ENCODE measurements around the gene SHANK2.
"Not testable (repeated sequence)": the region's sequence is repeated elsewhere in the genome, so short reads cannot be mapped to it uniquely, and the experiment has no call there.

SHANK2 gene

GRCh38 chr11:71237853-71238252 is 14.5 kb downstream of the SHANK2 start:
- no peak overlapping the region for H3K27ac ChIP-seq
- TF ChIP-seq CTCF (conservative IDR thresholded peaks at IDR 0.05), result no peak
- TF ChIP-seq ZFX (IDR thresholded peaks at IDR 0.05), result no peak

GRCh38 chr11:71236836-71237475 is 15.4 kb downstream of the SHANK2 start:
- no peak for TF ChIP-seq CTCF (conservative IDR thresholded peaks at IDR 0.05)
- TF ChIP-seq ZFX (IDR thresholded peaks at IDR 0.05), result no peak
- no peak overlapping the region for H3K27ac ChIP-seq

- TF ChIP-seq CTCF (conservative IDR thresholded peaks at IDR 0.05) (no peak), ZFX (IDR thresholded peaks at IDR 0.05) (no peak)
- no peak overlapping the region for H3K27ac ChIP-seq
Observed at GRCh38 chr11:71235719-71236118, 16.7 kb downstream of the SHANK2 start.

DNA sequence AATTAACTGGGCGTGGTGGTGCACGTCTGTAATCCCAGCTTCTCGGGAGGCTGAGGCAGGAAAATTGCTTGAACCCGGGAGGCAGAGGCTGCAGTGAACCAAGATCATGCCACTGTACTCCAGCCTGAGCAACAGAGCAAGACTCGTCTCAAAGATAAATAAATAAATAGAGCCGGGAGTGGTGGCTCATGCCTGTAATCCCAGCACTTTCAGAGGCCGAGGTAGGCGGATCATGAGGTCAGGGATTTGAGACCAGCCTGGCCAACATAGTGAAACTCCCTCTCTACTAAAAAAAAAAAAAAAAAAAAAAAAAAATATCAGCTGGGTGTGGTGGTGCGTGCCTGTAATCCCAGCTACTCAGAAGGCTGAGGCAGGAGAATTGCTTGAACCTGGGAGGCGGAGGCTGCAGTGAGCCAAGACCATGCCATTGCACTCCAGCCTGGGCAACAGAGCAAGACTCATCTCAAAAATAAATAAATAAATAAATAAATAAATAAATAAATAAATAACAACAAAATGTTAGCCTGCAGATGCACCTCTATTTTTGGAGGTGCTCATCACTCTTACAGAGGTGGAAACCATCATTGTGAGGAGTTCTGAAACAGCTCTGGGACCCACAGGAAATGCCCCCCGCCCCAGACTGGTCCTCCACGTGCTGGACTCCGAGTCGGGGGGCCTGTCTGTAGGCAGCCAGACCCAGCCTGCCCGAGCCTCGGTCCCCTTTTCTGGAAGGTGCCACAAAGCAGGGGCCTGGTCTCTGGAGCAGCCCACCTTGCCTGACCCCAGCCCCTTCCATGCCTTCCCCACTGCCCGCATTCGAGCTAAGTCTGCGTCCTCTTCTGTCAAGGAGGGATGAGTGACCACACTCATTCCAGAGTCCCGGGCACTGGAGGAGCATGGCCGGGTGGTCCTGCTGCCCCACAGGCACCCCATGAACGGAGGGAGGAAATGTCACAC is 18.2 kb downstream of the SHANK2 start:
- H3K27ac ChIP-seq, result not testable (repeated sequence)

- no peak for TF ChIP-seq ZFX (IDR thresholded peaks at IDR 0.05)
- no peak for TF ChIP-seq CTCF (conservative IDR thresholded peaks at IDR 0.05)
Observed at GRCh38 chr11:71232364-71232763, 20.0 kb downstream of the SHANK2 start.

GRCh38 chr11:71228961-71229360 is 23.4 kb downstream of the SHANK2 start:
- H3K27ac ChIP-seq, result no peak overlapping the region
- no peak for TF ChIP-seq ZFX (IDR thresholded peaks at IDR 0.05)
- TF ChIP-seq CTCF (conservative IDR thresholded peaks at IDR 0.05), result no peak

More at GRCh38 chr11:71232364-71232763, 20.0 kb downstream of the SHANK2 start:
- no peak overlapping the region for H3K27ac ChIP-seq

DNA sequence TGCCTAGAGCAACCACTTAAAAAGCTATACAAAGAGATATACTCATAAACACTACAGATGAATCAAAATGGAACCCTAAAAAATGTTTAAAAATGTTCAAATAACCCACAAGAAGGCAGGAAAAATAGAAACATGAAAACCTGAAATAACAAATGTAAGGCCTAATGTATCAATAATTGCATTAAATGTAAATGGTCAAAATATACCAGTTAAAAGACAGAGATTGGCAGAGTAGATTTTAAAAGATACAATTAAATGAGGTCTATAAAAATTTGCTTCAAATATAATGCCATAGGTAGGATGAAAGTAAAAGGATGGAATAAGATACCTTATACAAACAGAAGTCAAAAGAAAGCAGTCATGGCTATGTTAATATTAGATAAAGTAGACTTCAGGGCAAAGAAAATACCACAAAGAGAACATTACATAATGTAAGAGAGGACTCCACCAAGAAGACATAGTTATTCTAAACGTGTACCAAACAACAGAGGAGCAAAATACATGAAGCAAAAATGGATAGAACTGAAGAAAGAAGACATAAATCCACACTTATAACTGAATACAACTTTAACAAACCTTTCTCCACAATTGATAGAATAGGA is 25.2 kb downstream of the SHANK2 start:
- TF ChIP-seq ZFX (IDR thresholded peaks at IDR 0.05), result no peak
- TF ChIP-seq CTCF (conservative IDR thresholded peaks at IDR 0.05), result no peak
- no peak overlapping the region for H3K27ac ChIP-seq

Data from C4-2B (cell line).